CD4-positive, CD25-positive, alpha-beta regulatory T cell (primary cell): ENCODE measurements around the gene NCOR2. TPM values are rescaled to one million over a fixed set of nuclear protein-coding genes. Genes with fewer than 3 reads are reported as not detected.

ENCODE experiments used
- ATAC-seq, 2 donors: fragments of 150-1000 bp; cut with Tn5 transposase; one replicate each; pipeline ENCODE4 v1.10.0; 2021; ENCODE audit warnings: low read depth in 2 of 2, moderate number of reproducible peaks in 2 of 2, moderate library complexity in 1 of 2
- DNase-seq, 3 donors: peaks; one replicate each; pipeline versions ENCODE4 v3.0.0 to v3.0.0-alpha.2; 2012 to 2022; ENCODE audit warnings: mixed read lengths in 1 of 3
- H3K27ac ChIP-seq: one replicate; pipeline ENCODE4 v1.7.0; 2013; ENCODE audit warnings: mild to moderate bottlenecking, low read length; ENCODE audit not compliant: insufficient read depth, poor library complexity, severe bottlenecking
- H3K27me3 ChIP-seq: one replicate; pipeline ENCODE4 v1.7.0; 2013; ENCODE audit warnings: low read length; ENCODE audit not compliant: control insufficient read depth, insufficient read depth
- H3K36me3 ChIP-seq: one replicate; pipeline ENCODE4 v1.7.0; 2013; ENCODE audit warnings: mild to moderate bottlenecking, low read length, moderate library complexity; ENCODE audit not compliant: control insufficient read depth, insufficient read depth
- H3K4me1 ChIP-seq: 2 replicates; pipeline ENCODE4 v1.7.0; 2013; ENCODE audit warnings: mild to moderate bottlenecking, low read length; ENCODE audit not compliant: insufficient read depth, control insufficient read depth, poor library complexity, severe bottlenecking
- H3K4me3 ChIP-seq: one replicate; pipeline ENCODE4 v1.7.0; 2013; ENCODE audit warnings: low read depth, mild to moderate bottlenecking, low read length, moderate library complexity
- H3K9me3 ChIP-seq, 2 experiments: 1 replicate in 1 of 2; 2 replicates in 1 of 2; pipeline ENCODE4 v1.7.0; 2013; ENCODE audit warnings: low read length in 2 of 2, mild to moderate bottlenecking in 1 of 2, moderate library complexity in 1 of 2; ENCODE audit not compliant: control insufficient read depth in 2 of 2
- H3K27ac Mint-ChIP-seq, 3 donors: one replicate each; pipeline ENCODE4 v1.8.0; 2020 to 2022; ENCODE audit warnings: mild to moderate bottlenecking in 3 of 3, mixed read lengths in 3 of 3, moderate library complexity in 2 of 3
- H3K27me3 Mint-ChIP-seq: one replicate; pipeline ENCODE4 v1.8.0; 2022; ENCODE audit warnings: mild to moderate bottlenecking, mixed read lengths
- H3K36me3 Mint-ChIP-seq: one replicate; pipeline ENCODE4 v1.8.0; 2020; ENCODE audit warnings: mixed read lengths
- H3K4me1 Mint-ChIP-seq, 4 donors: one replicate each; pipeline ENCODE4 v1.8.0; 2020 to 2022; ENCODE audit warnings: mixed read lengths in 4 of 4, mild to moderate bottlenecking in 1 of 4
- H3K4me3 Mint-ChIP-seq, 4 donors: one replicate each; pipeline ENCODE4 v1.8.0; 2020 to 2022; ENCODE audit warnings: mild to moderate bottlenecking in 4 of 4, mixed read lengths in 4 of 4, moderate library complexity in 3 of 4
- H3K9me3 Mint-ChIP-seq, 7 donors: one replicate each; pipeline ENCODE4 v1.8.0; 2020 to 2022; ENCODE audit warnings: mixed read lengths in 7 of 7, mild to moderate bottlenecking in 3 of 7, moderate library complexity in 2 of 7
- polyA plus RNA-seq, 4 donors: library from polyadenylated mRNA; unstranded; fragments of 300-500 nt; fragmentation: Illumina TruSeq; gene quantifications; one replicate each; pipeline ENCODE4 v1.2.3, GENCODE V29; 2021
- total RNA-seq: library from RNA; stranded (reverse); gene quantifications from one replicate; pipeline ENCODE4 v1.2.3, GENCODE V29; 2022

NCOR2 gene
- total and polyA plus RNA-seq, 5 donors from 2014 or later, result 2.0 to 134 (median 2.5) TPM

DNA sequence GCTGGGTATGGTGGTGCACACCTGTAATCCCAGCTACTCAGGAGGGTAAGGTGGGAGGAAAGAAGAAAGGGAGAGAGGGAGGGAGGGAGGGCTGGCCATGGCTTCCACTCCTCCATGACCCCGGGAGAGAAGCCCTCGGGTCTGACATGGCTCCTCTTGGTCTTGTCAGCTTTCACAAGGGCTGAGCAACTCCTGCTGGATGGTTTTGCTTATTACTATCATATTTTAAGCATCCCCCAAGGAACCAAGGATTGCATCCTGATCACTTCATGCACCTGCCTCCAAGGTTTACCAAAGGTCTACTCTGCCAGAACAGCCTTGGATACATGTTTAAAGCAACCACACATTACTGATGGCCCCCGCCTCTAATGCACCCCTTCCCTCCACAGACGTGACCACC is 28.0 kb upstream of the NCOR2 start:
- Mint-ChIP-seq H3K4me3 (no peak overlapping the region), H3K36me3 (peaks cover 6% of the 10 kb centered on the region), H3K27me3 (peaks cover 20% of the 10 kb centered on the region), H3K4me1 (no peaks in the 10 kb centered on the region), H3K27ac (no peak overlapping the region), H3K9me3 (peaks cover 0 to 5% (median 1%) of the 10 kb centered on the region in 7 donors)
- peaks cover 0 to 4% of the 10 kb centered on the region in 2 experiments for H3K9me3 ChIP-seq
- no peak overlapping the region for H3K4me3 ChIP-seq
- no peak overlapping the region for H3K27ac ChIP-seq
- ATAC-seq (no peak), DNase-seq (no peak)
- no peaks in the 10 kb centered on the region for H3K36me3 ChIP-seq
- no peaks in the 10 kb centered on the region for H3K4me1 ChIP-seq
- peaks cover 6% of the 10 kb centered on the region for H3K27me3 ChIP-seq

DNA sequence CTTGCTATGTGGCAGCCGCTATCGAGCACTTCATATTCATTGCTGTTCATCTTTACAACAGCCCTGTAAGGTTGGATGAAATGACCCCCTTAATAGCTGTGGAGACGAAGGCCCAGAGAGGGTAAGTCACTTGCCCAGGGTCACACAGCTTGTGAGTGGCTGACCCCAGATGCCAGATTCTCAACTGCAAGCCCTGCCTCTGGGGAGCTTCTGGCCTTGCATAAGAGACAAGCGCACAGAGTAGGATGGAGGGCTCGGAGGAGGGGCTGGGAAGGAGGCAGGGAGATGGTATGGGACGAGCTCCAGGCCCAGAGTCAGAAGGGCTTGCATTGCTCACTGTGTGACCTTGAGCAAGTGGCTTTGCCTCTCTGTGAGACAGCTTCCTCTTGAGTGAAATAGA is 27.4 kb upstream of the NCOR2 start:
- Mint-ChIP-seq H3K4me1 (no peaks in the 10 kb centered on the region), H3K27ac (no peak overlapping the region), H3K9me3 (peaks cover 0 to 5% (median 1%) of the 10 kb centered on the region in 7 donors), H3K27me3 (peaks cover 23% of the 10 kb centered on the region), H3K36me3 (peaks cover 6% of the 10 kb centered on the region), H3K4me3 (no peak overlapping the region)
- no peak overlapping the region for H3K27ac ChIP-seq
- H3K27me3 ChIP-seq, result peaks cover 6% of the 10 kb centered on the region
- H3K36me3 ChIP-seq, result no peaks in the 10 kb centered on the region
- H3K4me3 ChIP-seq, result no peak overlapping the region
- no peak for ATAC-seq
- H3K9me3 ChIP-seq, result peaks cover 0 to 4% of the 10 kb centered on the region in 2 experiments
- H3K4me1 ChIP-seq, result no peaks in the 10 kb centered on the region
- DNase-seq, result no peak

DNA sequence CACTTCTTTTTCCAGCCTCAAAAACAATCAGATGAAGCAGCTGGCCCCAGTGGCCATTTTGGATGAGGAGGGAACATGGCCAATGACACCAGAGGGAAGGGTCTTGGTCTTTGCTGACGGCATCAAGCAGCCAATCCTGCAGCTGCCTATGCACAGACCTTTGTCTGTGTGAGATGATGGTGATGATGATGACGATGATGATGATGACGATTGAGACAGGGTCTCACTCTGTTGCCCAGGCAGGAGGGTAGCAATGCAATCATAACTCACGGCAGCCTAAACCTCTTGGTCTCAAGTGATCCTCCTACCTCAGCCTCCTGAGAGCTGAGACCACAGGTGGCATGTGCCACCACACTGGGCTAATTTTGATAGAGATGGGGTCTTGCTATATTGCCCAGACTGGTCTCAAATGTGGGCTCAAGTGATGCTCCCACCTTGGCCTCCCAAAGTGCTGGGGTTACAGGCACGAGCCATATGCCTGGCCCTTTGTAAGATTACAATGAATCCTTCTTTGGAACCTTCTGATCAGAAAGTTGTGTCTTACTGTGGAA is 26.5 kb upstream of the NCOR2 start:
- no peaks in the 10 kb centered on the region for H3K27me3 ChIP-seq
- ATAC-seq (no peak), DNase-seq (no peak)
- no peak overlapping the region for H3K27ac ChIP-seq
- H3K36me3 Mint-ChIP-seq, result peaks cover 6% of the 10 kb centered on the region
- no peaks in the 10 kb centered on the region for H3K36me3 ChIP-seq
- no peak overlapping the region for H3K4me3 ChIP-seq
- peaks cover 0 to 5% (median 0%) of the 10 kb centered on the region in 7 donors for H3K9me3 Mint-ChIP-seq
- no peak overlapping the region for H3K4me3 Mint-ChIP-seq
- H3K27ac Mint-ChIP-seq, result peak overlapping the region in 1 of 3 donors; percentile 40
- peaks cover 25% of the 10 kb centered on the region for H3K27me3 Mint-ChIP-seq
- no peaks in the 10 kb centered on the region for H3K4me1 ChIP-seq
- peaks cover 0 to 3% (median under 1%) of the 10 kb centered on the region in 4 donors for H3K4me1 Mint-ChIP-seq
- no peaks in the 10 kb centered on the region for H3K9me3 ChIP-seq

- H3K27ac ChIP-seq, result no peak overlapping the region
- no peak overlapping the region for H3K4me3 ChIP-seq
Observed at GRCh38 chr12:124593176-124593575, 25.8 kb upstream of the NCOR2 start.

GRCh38 chr12:124592481-124593160 is 25.2 kb upstream of the NCOR2 start:
- Histone ChIP-seq H3K36me3 (no peaks in the 10 kb centered on the region), H3K27ac (no peak overlapping the region), H3K4me3 (no peak overlapping the region), H3K4me1 (no peaks in the 10 kb centered on the region), H3K27me3 (no peaks in the 10 kb centered on the region), H3K9me3 (no peaks in the 10 kb centered on the region)
- no peak for DNase-seq
- peaks cover 20% of the 10 kb centered on the region for H3K27me3 Mint-ChIP-seq
- peaks cover 0 to 9% (median 2%) of the 10 kb centered on the region in 4 donors for H3K4me1 Mint-ChIP-seq
- H3K9me3 Mint-ChIP-seq, result peaks cover 0 to 5% (median 0%) of the 10 kb centered on the region in 7 donors
- H3K27ac Mint-ChIP-seq, result no peak overlapping the region
- H3K4me3 Mint-ChIP-seq, result no peak overlapping the region
- peaks cover 6% of the 10 kb centered on the region for H3K36me3 Mint-ChIP-seq
- ATAC-seq, result peak; percentile 48 to 52

More at GRCh38 chr12:124593176-124593575, 25.8 kb upstream of the NCOR2 start:
- ATAC-seq, result no peak
- Mint-ChIP-seq H3K4me1 (peaks cover 0 to 7% (median 2%) of the 10 kb centered on the region in 4 donors), H3K27ac (no peak overlapping the region), H3K36me3 (peaks cover 6% of the 10 kb centered on the region), H3K27me3 (peaks cover 20% of the 10 kb centered on the region), H3K4me3 (no peak overlapping the region), H3K9me3 (peaks cover 0 to 5% (median 0%) of the 10 kb centered on the region in 7 donors)
- DNase-seq, result no peak
- Histone ChIP-seq H3K9me3 (no peaks in the 10 kb centered on the region), H3K27me3 (no peaks in the 10 kb centered on the region), H3K36me3 (no peaks in the 10 kb centered on the region), H3K4me1 (no peaks in the 10 kb centered on the region)

DNA sequence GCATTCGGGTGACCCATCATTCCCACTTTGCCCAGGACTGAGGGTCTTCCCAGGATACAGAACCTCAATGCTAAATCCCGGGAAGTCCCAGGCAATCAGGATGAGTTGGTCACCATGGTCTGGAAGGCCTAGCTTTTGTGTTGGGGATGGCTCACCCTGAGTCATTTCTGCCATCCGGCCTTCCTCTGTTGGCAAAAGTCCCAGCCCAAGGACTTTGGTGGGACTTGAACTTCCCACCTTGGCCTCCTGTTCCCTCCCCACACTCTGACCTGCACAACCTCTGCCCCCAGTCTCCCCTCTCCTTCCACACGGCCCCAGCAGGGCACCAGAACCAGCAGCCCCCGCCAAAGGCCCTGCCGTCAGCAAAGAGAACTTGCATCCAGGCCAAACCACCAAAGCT is 24.6 kb upstream of the NCOR2 start:
- no peaks in the 10 kb centered on the region for H3K36me3 ChIP-seq
- peaks cover 6% of the 10 kb centered on the region for H3K36me3 Mint-ChIP-seq
- peaks cover 0 to 9% (median 2%) of the 10 kb centered on the region in 4 donors for H3K4me1 Mint-ChIP-seq
- no peak overlapping the region for H3K27ac ChIP-seq
- H3K27me3 ChIP-seq, result no peaks in the 10 kb centered on the region
- no peaks in the 10 kb centered on the region for H3K4me1 ChIP-seq
- peaks cover 0 to 5% (median 0%) of the 10 kb centered on the region in 7 donors for H3K9me3 Mint-ChIP-seq
- H3K27ac Mint-ChIP-seq, result no peak overlapping the region
- DNase-seq, result no peak
- H3K4me3 ChIP-seq, result no peak overlapping the region
- H3K27me3 Mint-ChIP-seq, result peaks cover 17% of the 10 kb centered on the region
- ATAC-seq, result no peak
- H3K4me3 Mint-ChIP-seq, result no peak overlapping the region
- H3K9me3 ChIP-seq, result no peaks in the 10 kb centered on the region

DNA sequence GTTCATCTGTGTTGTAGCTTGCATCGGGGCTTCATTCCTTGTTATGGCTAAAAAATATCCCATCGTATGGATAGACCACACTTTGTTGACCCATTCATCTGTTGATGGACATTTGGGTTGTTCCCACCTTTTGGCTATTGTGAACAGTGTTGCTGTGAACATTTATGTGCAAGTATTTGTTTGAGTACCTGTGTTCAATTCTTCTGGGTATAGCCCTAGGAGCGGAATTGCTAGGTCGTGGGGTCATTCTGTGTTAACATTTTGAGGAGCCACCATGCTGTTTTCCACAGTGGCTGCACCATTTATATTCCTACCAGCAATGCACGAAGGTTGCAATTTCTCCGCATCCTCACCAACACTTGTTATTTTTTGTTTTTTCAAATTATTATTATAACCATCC is 23.0 kb upstream of the NCOR2 start:
- Histone ChIP-seq H3K27me3 (no peaks in the 10 kb centered on the region), H3K4me1 (no peaks in the 10 kb centered on the region), H3K9me3 (no peaks in the 10 kb centered on the region), H3K36me3 (no peaks in the 10 kb centered on the region), H3K4me3 (no peak overlapping the region), H3K27ac (no peak overlapping the region)
- no peak overlapping the region for H3K27ac Mint-ChIP-seq
- peaks cover 0 to 5% (median 0%) of the 10 kb centered on the region in 7 donors for H3K9me3 Mint-ChIP-seq
- H3K36me3 Mint-ChIP-seq, result peaks cover 6% of the 10 kb centered on the region
- peaks cover 0 to 9% (median 2%) of the 10 kb centered on the region in 4 donors for H3K4me1 Mint-ChIP-seq
- ATAC-seq (no peak), DNase-seq (no peak)
- peaks cover 14% of the 10 kb centered on the region for H3K27me3 Mint-ChIP-seq
- no peak overlapping the region for H3K4me3 Mint-ChIP-seq
